ENCODE results near the gene MYO16.

Gene MYO16

DNA sequence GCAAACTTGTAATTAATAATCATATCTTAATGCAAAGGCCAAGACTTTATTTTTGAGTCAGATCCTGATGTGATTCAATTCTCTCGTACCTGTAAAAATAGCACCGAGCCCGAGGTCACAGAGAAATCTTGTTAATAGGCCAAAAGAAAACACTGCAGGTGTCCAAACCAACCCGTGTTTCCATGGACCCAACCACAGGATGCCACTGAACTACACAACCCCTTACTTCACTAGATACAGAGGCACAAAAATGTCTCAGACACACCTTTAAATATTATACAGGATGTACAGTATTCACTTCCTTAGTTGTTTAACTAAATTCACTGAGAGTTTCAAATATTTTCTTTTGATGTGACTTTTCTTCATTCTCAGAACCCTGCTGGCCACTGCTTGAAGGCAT lies 530.9 kb downstream of the MYO16 start:
- DNase-seq, result no peak

DNA sequence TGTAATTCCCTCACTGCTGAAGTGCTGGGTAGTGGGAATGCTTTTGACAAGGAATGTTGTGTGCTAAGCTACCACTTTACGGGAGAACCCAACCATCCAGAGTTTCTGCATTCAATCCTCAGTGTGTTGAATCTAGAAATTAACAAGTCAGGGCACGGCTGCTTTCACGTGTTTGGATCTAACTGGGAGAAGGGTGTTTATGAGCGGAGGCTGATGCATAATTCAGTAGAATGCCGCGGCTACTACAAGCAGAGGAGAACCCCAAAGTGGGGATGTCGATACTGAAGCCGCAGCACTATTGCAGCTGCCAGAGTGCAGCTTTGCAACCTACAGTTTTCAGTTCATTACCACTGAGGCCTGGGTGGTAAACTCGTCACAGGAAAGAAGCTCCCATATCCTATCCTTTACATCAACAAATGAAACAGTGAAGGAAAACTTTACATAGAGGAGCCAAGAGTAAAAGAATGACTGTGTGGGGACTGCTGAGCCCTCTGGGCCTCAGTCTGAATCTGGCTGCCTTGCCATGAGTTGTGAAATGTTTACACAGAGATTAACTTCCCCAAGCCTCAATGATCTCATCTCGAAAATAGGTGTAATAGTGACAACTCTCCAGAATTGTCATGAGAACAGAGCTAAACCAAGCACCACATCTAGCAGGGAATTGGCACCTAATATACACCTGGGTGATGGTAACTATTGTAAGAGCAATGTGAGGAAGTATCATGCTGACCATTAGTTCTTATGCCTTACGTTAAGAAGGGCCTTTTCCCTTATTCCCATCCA lies 531.7 kb downstream of the MYO16 start:
- no peak for DNase-seq

DNA sequence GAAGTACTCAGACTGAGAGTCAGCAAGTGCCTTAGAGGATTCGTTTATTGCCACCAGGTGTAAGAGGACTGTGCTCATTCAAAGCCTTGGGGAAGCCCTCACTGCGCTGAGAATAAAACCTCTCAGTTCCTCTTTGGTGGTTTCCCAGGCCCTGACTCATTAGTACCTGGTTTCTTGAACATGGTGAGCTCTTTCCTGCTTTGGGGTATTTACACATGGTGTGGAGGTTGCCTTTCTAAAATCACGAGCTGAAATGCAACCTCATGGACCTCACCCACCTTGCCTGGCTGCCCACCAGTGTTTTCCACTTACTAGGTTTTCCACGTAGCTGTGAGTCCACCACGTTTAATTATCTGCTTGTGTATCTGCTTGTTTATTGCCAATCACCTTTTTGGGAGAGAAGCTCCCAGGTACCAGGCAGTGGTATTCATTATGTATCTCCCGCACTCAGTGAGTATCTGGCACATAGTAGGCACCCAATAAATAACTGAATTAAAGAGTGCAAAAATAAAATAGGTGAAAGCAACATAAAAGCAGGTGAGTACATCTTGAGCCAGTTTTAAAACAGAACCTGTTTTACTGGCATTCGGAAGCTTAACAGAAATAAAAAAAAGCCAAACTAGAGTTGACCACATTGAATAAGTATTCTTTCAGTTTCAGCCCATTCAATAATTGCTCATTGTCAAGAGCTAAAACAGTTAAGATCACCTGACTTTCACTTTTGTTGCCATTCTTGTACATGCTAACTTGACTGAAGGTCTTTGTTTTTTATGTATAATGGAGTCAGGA lies 533.0 kb downstream of the MYO16 start:
- DNase-seq, result no peak

DNA sequence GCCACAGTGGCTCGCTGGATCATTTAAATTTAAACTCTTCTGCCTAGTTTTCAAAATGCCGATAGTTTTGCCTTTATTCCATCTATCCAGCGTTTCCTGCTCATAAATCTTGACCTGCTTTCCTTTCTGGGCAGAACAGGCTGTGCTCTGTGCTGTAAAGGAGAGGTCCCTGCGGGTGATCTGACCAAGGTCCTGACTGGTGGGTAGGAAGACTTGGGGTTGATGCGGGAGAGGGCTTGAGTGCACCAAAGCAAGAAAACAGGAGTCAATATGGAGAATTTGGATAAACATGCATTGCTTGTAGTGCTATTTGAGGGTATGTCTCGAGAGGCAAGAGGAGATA lies 533.6 kb downstream of the MYO16 start:
- DNase-seq, result no peak

DNA sequence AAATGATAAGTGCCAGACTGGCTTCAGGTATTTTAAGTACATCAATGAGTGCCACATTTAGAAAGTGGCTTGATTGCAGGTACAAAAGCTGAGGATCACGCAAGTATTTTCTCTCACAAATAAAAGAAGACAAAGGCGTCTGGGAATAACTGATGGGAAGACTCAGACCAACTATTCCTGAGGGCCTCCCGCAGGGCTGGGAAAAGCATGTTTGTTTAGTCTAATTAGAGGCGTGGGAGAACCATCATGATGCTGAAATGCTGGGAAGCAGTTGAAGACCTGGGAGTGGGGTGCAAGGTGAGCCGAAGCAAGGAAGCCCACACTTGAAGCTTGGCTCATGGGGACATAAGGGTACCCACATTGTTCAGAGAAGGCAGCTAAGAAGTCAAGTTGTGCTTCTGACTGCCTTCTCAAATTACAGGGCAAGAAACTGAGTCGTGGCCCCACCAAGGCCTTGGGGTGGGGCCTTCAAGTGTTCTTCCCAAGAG lies 536.0 kb downstream of the MYO16 start:
- no peak for DNase-seq

DNA sequence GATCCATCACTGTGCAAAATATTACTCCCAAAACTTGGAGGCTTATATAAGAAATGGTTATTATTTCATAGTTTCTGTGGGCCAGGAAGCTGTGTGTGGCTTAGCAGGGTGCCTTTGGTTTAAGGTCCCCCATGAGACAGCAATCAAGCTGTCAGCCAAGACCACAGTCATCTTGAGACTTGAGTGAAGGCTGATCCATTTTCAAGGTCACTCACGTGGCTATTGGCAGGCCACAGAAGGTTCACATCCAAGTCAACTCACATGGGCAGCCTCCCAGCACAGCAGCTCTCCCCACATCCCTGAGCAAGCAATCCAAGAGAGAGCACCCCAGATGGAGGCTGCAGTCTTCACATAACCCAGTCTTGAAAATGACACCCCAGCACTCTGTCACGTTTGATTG lies 537.4 kb downstream of the MYO16 start:
- DNase-seq, result no peak

DNA sequence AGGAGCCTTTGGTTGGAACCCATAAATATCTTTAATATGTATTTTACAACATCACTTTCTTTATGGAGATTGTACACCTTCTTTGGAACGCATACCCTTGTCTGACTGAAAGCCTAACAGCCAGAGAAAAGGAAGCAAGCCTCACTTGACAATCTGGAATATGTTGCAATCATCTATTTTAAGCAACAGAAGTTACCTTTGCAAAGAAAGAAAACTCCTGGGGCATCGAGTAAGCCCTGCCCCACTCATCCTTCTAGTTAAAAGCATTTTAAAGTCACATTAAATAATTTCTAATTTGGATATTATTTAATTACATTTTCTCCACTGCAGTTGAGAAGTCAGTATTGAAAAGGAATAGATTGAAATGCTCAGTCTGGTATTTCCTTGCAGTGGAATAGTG lies 542.7 kb downstream of the MYO16 start:
- DNase-seq, result no peak

DNA sequence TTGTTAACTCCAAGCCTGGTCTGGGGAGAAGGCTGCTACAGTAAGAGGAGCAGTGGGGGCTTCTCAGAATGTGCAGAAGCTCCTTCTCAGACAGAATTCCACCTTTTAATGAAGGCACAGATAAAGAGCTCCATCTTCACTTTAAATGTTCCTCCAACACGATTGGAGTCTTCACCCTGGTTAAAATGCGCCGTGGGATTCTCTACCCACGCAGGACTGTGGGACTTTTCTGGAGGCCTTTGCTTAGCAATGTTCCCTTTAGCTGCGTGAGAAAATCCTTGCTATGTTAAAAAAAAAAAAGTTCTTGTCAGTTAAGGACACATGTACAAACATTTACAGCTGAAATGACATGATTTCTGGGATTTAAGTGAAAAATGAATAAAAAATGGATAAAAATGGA lies 546.3 kb downstream of the MYO16 start:
- DNase-seq, result no peak

DNA sequence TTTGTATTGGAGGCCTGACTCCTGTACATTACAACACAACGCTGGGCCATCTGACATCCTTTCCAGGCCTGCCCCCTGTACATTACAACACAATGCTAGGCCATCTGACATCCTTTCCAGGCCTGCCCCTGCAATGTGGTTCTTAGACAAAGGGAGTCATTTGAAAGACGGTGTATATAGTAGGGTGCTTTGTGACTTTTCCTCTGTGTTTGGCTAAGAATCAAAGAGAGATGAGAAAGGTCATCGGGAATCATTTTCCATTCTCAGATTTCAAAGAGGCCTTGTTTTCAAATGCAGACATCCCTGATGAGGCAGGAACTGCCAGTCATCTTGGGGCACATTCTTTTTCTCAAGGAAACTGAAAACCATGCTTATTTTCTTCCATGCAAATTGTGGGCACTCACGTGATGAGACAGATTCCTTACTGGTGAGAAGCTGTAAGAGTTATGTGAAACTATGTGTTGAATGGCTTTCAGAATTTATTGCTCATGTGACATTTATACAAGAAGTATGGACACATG lies 551.6 kb downstream of the MYO16 start:
- DNase-seq, result no peak

DNA sequence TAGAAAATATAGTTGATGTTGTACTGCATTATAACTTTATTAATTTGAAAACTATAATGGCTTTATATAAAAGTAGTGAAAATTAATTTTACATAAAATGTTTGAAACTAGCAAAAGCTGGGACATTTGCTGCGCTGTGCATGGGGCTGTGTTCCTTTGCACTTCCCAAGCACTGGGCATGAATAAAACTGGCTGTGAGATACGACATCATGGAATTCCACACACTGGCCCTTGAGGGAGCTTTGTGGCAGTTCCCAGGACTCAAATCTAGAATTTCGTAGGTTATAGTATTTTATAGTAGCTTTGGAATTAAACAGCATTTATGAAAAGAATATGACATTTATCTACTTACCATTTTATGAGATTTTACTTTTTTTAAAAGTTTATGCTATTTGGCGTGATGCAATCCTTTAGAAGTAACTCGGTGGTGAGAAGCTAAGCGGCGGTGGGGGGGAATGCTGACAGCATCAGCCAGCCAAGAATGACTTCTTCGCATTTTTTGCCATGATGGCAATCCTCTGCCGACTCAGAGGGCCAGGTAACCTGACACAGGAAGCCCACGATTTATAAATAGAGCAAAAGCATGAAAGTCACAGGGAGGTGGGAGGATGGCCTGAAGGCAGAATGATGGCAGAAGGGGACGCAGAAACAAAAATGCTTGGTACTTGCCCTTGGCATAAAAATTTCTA lies 553.5 kb downstream of the MYO16 start:
- no peak for DNase-seq

DNA sequence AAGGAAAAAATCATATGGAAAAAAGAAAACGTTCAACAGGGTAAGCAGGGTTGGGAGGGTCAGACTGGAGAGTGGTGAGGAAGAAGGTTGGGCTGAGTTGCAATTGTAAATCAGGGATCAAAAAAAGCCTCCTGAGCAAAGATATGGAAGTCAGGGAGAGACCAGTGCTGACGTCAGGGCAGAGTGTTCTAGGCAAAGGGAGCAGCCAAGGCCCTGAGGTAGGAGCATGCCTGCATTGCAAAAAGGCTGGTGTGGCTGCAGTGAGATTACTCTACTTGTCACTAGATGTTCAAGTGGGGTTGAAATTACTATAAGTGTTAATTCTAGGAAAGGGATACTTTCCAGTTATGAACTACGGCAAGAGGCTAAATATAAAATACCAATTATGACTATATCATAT lies 562.0 kb downstream of the MYO16 start:
- DNase-seq, result no peak

DNA sequence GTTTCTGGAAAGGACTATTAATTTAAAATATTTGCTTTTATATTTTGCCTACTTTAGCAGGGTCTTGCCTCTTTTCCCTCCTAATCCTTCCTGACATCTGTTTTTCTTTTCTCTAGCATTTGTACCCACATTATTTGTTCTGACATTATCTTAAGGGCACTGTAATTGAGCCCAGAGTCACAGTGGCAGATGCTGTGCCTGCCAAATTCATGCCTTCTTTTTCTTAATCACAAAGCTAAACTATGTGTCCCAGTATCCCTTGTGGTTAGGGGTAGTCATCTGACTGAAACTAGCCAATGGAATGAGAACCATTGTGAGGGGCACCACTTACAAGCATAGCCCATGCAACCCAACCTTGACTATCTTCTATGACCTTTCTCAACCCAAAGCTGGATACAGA lies 562.9 kb downstream of the MYO16 start:
- no peak for DNase-seq

DNA sequence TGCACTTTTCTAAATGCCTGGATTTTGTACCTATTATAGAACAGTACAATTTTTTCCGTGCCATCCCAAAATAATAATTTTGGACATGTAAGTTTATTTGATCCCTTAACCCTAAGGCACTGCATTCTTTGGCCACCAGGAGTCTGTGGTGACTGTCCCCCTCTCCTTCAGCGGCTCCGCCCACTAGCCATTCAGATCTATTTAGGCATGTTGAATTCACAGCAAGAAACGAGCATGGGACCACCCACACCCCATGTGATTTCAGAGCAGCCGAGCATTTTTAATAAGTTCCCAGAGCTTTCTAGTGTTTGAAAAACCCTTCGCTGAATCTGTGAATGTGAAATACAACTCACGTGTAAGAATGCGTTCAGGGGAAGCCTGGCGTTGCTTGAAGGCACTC lies 567.5 kb downstream of the MYO16 start:
- no peak for DNase-seq

DNA sequence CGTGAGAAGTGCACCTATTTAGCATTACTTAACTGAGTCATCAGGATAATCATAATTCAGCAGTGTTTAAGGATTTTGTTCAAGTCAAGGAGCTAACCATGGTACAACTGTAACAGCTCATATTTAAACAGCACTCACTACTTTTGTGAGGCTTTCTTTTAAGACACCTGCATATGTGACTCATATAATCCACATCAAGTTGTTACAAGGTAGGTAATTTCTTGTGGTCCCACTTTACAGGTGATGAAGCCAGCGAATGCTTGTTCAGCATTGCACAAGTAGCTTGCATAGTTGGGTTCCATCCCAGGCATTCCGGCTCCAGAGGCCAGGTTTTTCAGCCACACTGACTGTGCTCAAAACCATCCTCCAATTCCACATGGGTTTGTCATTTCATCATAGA lies 569.2 kb downstream of the MYO16 start:
- DNase-seq, result no peak

DNA sequence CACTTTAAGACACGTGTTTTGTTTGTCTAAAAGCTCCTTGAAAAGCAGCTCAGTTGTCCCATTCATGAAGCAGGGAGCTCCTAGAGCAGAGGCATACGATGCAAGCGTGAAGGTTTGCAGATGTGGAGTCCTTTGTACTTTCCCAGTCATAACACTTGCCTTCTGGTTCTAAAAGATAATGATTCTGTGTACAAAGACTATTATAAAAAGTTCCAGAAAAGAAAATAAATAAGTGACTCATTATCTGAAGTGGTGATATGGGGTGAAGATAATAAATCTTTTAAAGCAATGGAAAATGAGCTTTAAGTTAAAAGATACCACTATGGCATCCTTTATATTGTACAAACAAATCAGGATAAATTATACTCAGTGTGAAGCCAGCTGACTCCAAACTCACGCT lies 569.9 kb downstream of the MYO16 start:
- DNase-seq, result no peak

DNA sequence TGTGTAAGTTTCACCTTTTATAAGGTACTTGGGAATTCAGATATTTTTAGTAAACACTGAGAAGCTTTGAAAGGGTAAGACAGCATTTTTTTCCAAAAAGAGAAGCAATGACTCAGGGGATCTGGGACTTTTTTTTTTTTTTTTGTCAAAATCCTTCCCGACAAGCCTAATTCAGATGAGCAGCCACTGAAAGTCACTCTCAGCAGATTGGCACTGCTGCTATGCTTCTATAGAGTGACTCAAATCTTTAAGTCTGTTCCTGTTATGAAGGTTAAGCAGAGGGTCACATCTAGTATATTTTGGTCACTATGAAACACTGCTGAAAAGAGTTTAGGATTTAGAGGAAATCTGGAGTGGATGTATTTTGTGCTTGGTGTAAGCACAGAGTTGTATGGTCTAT lies 571.1 kb downstream of the MYO16 start:
- no peak for DNase-seq

DNA sequence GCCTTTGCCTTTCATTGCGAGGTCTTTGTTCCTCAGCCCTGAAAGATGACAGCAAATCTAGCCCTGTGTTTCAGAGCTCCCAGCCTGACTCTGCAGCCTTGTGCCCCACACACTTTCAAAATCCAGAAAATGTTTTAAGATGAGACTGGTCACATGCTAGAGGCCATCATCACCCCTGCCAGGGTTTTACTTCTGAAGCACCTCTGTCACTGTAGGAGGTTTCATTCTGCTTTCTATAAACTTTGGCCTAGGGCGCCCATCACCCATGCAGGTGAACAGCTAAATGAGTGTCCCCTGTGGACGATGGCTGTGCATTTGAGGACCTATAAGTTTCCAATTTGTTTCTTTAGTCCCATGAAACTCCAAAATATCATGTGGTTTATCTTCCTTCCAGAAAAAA lies 574.2 kb downstream of the MYO16 start:
- no peak for DNase-seq

DNA sequence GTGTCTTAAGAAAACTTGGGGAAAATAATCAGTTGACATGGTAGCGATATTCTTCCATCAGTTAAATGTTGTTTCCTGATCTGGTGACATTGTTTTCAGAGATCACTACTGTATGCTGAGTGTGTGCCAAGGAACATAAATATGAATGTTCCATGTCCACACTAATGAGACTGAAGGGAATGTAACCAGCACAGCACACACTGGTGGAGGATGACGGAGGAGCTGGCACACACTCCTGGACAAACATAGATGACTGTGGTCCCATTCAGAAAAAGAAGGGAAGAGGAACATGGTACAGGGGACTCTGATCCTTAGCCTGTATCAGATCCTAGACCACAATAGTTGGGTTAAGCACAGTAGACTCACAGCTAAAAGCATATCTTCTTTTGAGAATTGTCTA lies 574.8 kb downstream of the MYO16 start:
- DNase-seq, result no peak

DNA sequence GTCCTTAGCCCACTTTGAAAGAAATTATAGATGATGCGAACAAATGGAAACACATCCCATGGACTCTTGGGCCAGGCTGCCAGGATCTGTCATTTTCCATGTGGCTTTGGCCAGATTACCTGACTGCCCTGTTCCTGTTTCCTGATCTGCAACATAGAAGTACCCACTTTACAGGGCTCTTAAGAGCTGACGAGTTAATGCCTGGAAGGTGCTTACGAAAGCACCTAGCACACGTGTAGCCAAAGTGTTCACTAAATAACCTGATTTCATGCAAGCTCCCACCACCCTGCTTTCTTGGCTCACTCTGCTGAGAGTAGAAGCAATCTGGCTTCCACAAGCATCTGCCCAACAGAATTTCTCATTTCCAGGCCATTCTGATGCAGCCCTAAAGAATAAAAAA lies 575.2 kb downstream of the MYO16 start:
- no peak for DNase-seq

DNA sequence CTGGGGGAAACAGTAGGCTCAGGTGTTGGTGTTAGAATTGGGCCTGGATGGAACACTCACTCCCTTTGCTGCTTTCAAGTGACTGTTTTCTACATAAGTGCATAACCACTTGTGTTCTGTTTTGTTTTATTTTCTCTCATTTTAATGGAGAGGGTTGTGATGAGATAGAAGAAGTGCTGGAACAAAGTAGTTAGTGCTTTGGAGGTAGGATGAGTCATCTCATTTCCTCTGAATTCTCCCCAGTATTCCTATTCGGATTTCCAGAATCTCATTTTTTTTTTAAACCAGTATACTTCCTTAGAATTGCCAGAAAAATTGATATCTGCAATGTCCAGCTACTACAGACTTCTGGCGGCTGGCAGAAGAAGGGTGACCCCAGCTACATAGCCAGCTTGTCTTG lies 575.9 kb downstream of the MYO16 start:
- no peak for DNase-seq

DNA sequence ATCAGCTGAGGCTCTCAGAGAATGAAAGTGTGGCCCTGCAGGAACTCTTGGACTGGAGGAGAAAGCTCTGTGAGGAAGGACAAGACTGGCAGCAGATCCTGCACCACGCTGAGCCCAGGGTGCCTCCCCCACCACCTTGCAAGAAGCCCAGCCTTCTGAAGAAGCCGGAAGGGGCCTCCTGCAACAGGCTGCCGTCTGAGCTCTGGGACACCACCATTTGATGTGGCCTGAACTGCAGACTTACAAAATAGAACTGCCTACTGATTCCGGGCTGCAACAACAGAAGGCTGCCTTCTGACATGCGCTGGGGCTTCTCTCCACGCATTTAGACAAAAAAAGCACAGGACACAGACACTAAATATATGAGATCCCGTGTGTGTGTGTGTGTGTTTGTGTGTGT lies 577.2 kb downstream of the MYO16 start:
- no peak for DNase-seq

DNA sequence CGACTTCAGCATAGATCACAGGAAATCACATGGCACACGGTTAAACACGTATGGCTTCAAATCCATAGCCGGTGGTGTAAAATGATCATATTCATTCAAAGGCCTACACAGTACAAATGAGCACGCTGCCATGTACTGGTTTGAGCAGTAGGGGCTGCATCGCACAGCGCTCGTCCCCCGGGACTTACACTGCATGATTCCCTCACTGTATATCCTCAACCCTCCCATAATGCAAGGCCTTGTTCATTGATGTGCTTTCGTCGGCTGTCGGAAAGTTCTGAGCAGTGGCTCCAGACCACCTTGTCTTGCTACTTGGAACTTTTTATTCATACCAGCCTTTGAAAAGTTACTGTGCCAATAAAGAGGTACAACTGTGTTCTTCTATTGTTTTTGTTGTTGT lies 578.2 kb downstream of the MYO16 start:
- no peak for DNase-seq

DNA sequence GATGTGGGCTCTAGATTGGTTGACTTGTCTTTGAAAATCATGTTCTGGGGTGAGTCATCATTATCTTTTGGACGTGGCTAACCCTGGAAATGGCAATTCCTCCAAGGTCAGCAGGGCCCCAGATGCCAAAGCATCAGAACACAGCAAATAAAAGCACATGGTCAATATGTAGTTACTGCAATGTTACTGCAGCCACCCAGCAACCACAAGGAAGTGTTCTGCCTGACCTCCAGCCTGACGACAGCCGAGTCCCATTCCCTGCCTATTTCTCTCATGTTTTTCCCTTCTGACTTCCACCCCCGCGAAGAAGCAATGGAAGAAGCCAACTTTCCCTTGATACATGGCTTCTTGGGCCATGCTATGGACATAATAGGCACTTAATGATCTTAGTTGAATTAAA lies 579.1 kb downstream of the MYO16 start:
- DNase-seq, result no peak

DNA sequence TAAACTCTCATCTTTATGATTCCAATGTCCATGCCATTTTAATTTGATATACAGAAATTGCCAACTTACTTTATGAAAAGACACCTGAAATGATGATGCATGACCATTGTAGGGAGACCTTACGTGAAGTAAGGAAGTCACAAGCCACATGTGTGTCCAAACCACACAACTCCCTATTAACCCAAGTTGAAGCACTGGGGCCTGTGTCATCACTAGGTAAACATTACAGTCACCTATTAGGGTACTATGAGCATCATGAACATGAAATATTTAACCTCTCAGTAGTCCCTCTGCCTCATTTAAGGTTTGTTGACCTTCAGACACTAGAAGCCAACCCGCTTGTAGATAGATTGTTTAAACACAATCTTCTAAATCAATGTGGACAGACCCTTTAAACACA lies 580.1 kb downstream of the MYO16 start:
- no peak for DNase-seq
